ENCODE measurements around the gene DKKL1. TPM values are rescaled to one million over a fixed set of nuclear protein-coding genes. Genes with fewer than 3 reads are reported as not detected.
"Not testable (repeated sequence)": the region's sequence is repeated elsewhere in the genome, so short reads cannot be mapped to it uniquely, and the experiment has no call there.

The DKKL1 gene
- total RNA-seq, 1 experiment from 2014 or later: 2.4 TPM

- no peak overlapping the region for H3K27ac Mint-ChIP-seq
- H3K4me1 Mint-ChIP-seq: peaks cover 6% of the 10 kb centered on the region; the same call in 1 of the 2 replicates
- no peak overlapping the region for H3K4me3 Mint-ChIP-seq
- H3K36me3 Mint-ChIP-seq: peaks cover 5% of the 10 kb centered on the region
- peaks cover 20% of the 10 kb centered on the region for H3K27me3 Mint-ChIP-seq (ENCODE audit: low read depth)
- CTCF ChIA-PET: interaction anchor here (0.5 to 1.9 kb wide), 4 partner anchors 9 to 613 kb away, joined by 3 to 20 read pairs (median 5); no protein-coding TSS in a partner anchor
- peaks cover 3% of the 10 kb centered on the region; the same call in 1 of the 2 replicates for H3K9me3 Mint-ChIP-seq
- TF ChIP-seq ETV6 (CRISPR knock-in tag; IDR thresholded peaks at IDR 0.05) (no peak), ESRRA (CRISPR knock-in tag; IDR thresholded peaks at IDR 0.05; ENCODE audit: borderline replicate concordance) (no peak), SOX15 (CRISPR knock-in tag; IDR thresholded peaks at IDR 0.05) (no peak), RORB (CRISPR knock-in tag; IDR thresholded peaks at IDR 0.05) (no peak), ZNF396 (CRISPR knock-in tag; IDR thresholded peaks at IDR 0.05; ENCODE audit: borderline replicate concordance) (no peak), ZNF263 (CRISPR knock-in tag; IDR thresholded peaks at IDR 0.05; ENCODE audit: low read depth) (no peak), HMGA2 (CRISPR knock-in tag; IDR thresholded peaks at IDR 0.05) (no peak), JAZF1 (CRISPR knock-in tag; IDR thresholded peaks at IDR 0.05) (no peak), ZNF423 (CRISPR knock-in tag; IDR thresholded peaks at IDR 0.05) (no peak), ZBTB21 (CRISPR knock-in tag; IDR thresholded peaks at IDR 0.05; ENCODE audit: borderline replicate concordance) (no peak), GRHL2 (CRISPR knock-in tag; IDR thresholded peaks at IDR 0.05; ENCODE audit: insufficient replicate concordance, severe bottlenecking) (no peak)
- TF ChIP-seq, protein P1, sequence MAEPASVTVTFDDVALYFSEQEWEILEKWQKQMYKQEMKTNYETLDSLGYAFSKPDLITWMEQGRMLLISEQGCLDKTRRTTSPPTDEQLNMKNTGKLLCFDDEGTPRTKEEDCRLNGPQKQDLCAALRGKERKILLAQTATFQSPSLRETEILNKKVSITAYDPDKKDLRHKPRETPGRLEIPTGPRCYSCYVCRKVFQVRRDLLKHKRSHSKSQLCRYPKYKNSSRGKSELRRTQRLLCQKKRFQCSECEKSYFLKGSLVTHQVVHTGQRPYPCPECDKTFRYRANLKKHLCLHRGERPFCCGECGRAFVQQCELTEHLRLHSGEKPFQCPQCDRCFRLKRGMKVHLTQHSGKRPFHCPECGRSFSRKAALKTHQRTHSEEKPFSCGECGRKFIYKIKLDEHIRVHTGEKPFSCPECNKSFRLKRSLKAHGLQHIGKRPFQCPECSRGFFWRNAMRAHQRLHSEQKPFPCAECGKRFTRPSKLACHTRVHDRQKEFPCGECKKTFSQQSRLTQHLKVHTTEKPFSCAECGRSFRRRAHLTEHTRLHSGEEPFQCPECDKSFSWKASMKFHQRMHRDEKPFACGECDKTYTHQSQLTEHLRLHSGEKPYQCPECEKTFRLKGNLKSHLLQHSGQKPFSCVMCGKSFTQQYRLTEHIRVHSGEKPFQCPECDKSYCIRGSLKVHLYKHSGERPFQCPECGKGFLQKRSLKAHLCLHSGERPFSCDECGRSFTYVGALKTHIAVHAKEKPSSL (CRISPR knock-in tag; conservative IDR thresholded peaks at IDR 0.05): no peak
- TF ChIP-seq, protein P2, sequence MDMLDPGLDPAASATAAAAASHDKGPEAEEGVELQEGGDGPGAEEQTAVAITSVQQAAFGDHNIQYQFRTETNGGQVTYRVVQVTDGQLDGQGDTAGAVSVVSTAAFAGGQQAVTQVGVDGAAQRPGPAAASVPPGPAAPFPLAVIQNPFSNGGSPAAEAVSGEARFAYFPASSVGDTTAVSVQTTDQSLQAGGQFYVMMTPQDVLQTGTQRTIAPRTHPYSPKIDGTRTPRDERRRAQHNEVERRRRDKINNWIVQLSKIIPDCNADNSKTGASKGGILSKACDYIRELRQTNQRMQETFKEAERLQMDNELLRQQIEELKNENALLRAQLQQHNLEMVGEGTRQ (CRISPR knock-in tag; IDR thresholded peaks at IDR 0.05): no peak
- TF ChIP-seq, protein P3, sequence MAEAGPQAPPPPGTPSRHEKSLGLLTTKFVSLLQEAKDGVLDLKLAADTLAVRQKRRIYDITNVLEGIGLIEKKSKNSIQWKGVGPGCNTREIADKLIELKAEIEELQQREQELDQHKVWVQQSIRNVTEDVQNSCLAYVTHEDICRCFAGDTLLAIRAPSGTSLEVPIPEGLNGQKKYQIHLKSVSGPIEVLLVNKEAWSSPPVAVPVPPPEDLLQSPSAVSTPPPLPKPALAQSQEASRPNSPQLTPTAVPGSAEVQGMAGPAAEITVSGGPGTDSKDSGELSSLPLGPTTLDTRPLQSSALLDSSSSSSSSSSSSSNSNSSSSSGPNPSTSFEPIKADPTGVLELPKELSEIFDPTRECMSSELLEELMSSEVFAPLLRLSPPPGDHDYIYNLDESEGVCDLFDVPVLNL (CRISPR knock-in tag; IDR thresholded peaks at IDR 0.05; ENCODE audit: borderline replicate concordance, low read depth): no peak
- TF ChIP-seq, protein P4, sequence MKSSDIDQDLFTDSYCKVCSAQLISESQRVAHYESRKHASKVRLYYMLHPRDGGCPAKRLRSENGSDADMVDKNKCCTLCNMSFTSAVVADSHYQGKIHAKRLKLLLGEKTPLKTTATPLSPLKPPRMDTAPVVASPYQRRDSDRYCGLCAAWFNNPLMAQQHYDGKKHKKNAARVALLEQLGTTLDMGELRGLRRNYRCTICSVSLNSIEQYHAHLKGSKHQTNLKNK (CRISPR knock-in tag; IDR thresholded peaks at IDR 0.05): no peak
- no peak for ATAC-seq
- POLR2A ChIA-PET: no interaction called here
- DNase-seq (ENCODE audit: low spot score): no peak
These were observed 34.9 kb upstream of the DKKL1 start for GRCh38 chr19:49328741-49329140.

- H3K4me3 Mint-ChIP-seq; ATAC-seq; H3K27ac Mint-ChIP-seq; POLR2A ChIA-PET; H3K9me3 Mint-ChIP-seq; DNase-seq (ENCODE audit: low spot score); H3K36me3 Mint-ChIP-seq: not testable (repeated sequence)
- peaks cover 26% of the 10 kb centered on the region for H3K27me3 Mint-ChIP-seq (ENCODE audit: low read depth)
- TF ChIP-seq ZNF121 (CRISPR knock-in tag; IDR thresholded peaks at IDR 0.05): peak; percentile 86
- CTCF ChIA-PET: interaction anchor here (1.0 to 1.7 kb wide), 6 partner anchors 8 to 337 kb away, joined by 3 to 8 read pairs (median 4); partner anchors contain the start of gene RUVBL2
- peaks cover 12% of the 10 kb centered on the region for H3K4me1 Mint-ChIP-seq
These were observed 32.5 kb upstream of the DKKL1 start for GRCh38 chr19:49331187-49331586.

- DNase-seq (ENCODE audit: low spot score): peak; percentile 34
- no peak overlapping the region for H3K4me3 Mint-ChIP-seq
- POLR2A ChIA-PET: no interaction called here
- no peak overlapping the region for H3K27ac Mint-ChIP-seq
- ATAC-seq: peak; percentile 93
- H3K9me3 Mint-ChIP-seq: no peaks in the 10 kb centered on the region
- CTCF ChIA-PET: interaction anchor here (0.5 to 1.7 kb wide), 5 partner anchors 30 to 1000 kb away, joined by 3 to 8 read pairs (median 4); partner anchors contain the start of gene RUVBL2
- peaks cover 5% of the 10 kb centered on the region for H3K36me3 Mint-ChIP-seq
- peaks cover 30% of the 10 kb centered on the region for H3K27me3 Mint-ChIP-seq (ENCODE audit: low read depth)
- peaks cover 12% of the 10 kb centered on the region for H3K4me1 Mint-ChIP-seq
- TF ChIP-seq STAT6 (CRISPR knock-in tag; conservative IDR thresholded peaks at IDR 0.05; ENCODE audit: low read depth) (no peak), CREM (CRISPR knock-in tag; IDR thresholded peaks at IDR 0.05) (no peak), GABPB1 (CRISPR knock-in tag; IDR thresholded peaks at IDR 0.05) (0 out of 2 replicates have a peak, but pooled peaks have one; percentile 44), ZNF317 (CRISPR knock-in tag; IDR thresholded peaks at IDR 0.05; ENCODE audit: borderline replicate concordance, low read depth) (no peak), NFYB (CRISPR knock-in tag; conservative IDR thresholded peaks at IDR 0.05; ENCODE audit: low read depth) (peak; percentile 62)
- TF ChIP-seq, protein P5, sequence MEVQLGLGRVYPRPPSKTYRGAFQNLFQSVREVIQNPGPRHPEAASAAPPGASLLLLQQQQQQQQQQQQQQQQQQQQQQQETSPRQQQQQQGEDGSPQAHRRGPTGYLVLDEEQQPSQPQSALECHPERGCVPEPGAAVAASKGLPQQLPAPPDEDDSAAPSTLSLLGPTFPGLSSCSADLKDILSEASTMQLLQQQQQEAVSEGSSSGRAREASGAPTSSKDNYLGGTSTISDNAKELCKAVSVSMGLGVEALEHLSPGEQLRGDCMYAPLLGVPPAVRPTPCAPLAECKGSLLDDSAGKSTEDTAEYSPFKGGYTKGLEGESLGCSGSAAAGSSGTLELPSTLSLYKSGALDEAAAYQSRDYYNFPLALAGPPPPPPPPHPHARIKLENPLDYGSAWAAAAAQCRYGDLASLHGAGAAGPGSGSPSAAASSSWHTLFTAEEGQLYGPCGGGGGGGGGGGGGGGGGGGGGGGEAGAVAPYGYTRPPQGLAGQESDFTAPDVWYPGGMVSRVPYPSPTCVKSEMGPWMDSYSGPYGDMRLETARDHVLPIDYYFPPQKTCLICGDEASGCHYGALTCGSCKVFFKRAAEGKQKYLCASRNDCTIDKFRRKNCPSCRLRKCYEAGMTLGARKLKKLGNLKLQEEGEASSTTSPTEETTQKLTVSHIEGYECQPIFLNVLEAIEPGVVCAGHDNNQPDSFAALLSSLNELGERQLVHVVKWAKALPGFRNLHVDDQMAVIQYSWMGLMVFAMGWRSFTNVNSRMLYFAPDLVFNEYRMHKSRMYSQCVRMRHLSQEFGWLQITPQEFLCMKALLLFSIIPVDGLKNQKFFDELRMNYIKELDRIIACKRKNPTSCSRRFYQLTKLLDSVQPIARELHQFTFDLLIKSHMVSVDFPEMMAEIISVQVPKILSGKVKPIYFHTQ (CRISPR knock-in tag; IDR thresholded peaks at IDR 0.05): no peak
These were observed 32.0 kb upstream of the DKKL1 start for GRCh38 chr19:49331616-49332055.
